Natural killer cell treated with Interleukin-12 subunit alpha and Interleukin-12 subunit beta and Interleukin-15 and Interleukin-18, amount 100 ng/mL, for 72 hours (primary cell): ENCODE measurements around the gene INPP5D. TPM values are rescaled to one million over a fixed set of nuclear protein-coding genes. Genes with fewer than 3 reads are reported as not detected.
"Not testable (repeated sequence)": the region's sequence is repeated elsewhere in the genome, so short reads cannot be mapped to it uniquely, and the experiment has no call there.

ENCODE experiments used
- ATAC-seq, 2 donors: fragments of 150-1000 bp; cut with Tn5 transposase in 1 of 2; sonication (Bioruptor Pico), chemical (Tn5 transposase) in 1 of 2; 2 replicates each; pipeline ENCODE4 v1.10.0; 2021
- DNase-seq: peaks from one replicate; pipeline ENCODE4 v3.0.0; 2022; ENCODE audit warnings: low spot score
- H3K27ac Mint-ChIP-seq, 2 donors: 1 replicate in 1 of 2; 2 replicates in 1 of 2; pipeline ENCODE4 v1.8.0; 2022; ENCODE audit warnings: mixed read lengths in 2 of 2, mild to moderate bottlenecking in 1 of 2, moderate library complexity in 1 of 2
- H3K27me3 Mint-ChIP-seq, 2 donors: 1 replicate in 1 of 2; 2 replicates in 1 of 2; pipeline ENCODE4 v1.8.0; 2022; ENCODE audit warnings: mixed read lengths in 2 of 2
- H3K36me3 Mint-ChIP-seq: one replicate; pipeline ENCODE4 v1.8.0; 2022; ENCODE audit warnings: mixed read lengths
- H3K4me1 Mint-ChIP-seq, 2 donors: 1 replicate in 1 of 2; 2 replicates in 1 of 2; pipeline ENCODE4 v1.8.0; 2022; ENCODE audit warnings: low read depth in 2 of 2, mixed read lengths in 2 of 2, mild to moderate bottlenecking in 1 of 2
- H3K4me3 Mint-ChIP-seq: one replicate; pipeline ENCODE4 v1.8.0; 2022; ENCODE audit warnings: mixed read lengths
- H3K9me3 Mint-ChIP-seq: 2 replicates; pipeline ENCODE4 v1.8.0; 2022; ENCODE audit warnings: mixed read lengths
- total RNA-seq, 2 donors: library from RNA; stranded (reverse); gene quantifications; one replicate each; pipeline ENCODE4 v1.2.3, GENCODE V29; 2022

The INPP5D gene
- total RNA-seq = 100 to 1,000 TPM; 136 to 155 TPM

GRCh38 chr2:233059797-233060500 is at the start of gene INPP5D:
Gene INPP5D, plus strand, starts transcription at chr2:233060342. Its CDS starts 137 bp downstream, at chr2:233060479.
- Mint-ChIP-seq H3K9me3 (no peaks in the 10 kb centered on the region), H3K4me1 (peaks cover 36 to 39% of the 10 kb centered on the region in 2 donors), H3K36me3 (no peaks in the 10 kb centered on the region), H3K27me3 (no peaks in the 10 kb centered on the region), H3K4me3 (peak within 1 kb of the TSS; percentile 86), H3K27ac (peak within 1 kb of the TSS; percentile 95 to 97)
- peak; percentile 79 to 80 for ATAC-seq
- DNase-seq = peak; percentile 90

GRCh38 chr2:233010569-233011267 is 49.4 kb upstream of the INPP5D start:
- Mint-ChIP-seq H3K27ac (no peak overlapping the region), H3K9me3 (peaks cover 4% of the 10 kb centered on the region), H3K4me1 (peaks cover 0 to 5% of the 10 kb centered on the region in 2 donors), H3K36me3 (no peaks in the 10 kb centered on the region), H3K27me3 (peaks cover 0 to 3% of the 10 kb centered on the region in 2 donors), H3K4me3 (no peak overlapping the region)
- ATAC-seq = no peak
- DNase-seq = no peak

GRCh38 chr2:233011268-233011650 is 48.9 kb upstream of the INPP5D start:
- DNase-seq = no peak
- H3K27ac Mint-ChIP-seq = no peak overlapping the region
- peaks cover 0 to 5% of the 10 kb centered on the region in 2 donors for H3K4me1 Mint-ChIP-seq
- H3K4me3 Mint-ChIP-seq = no peak overlapping the region
- H3K36me3 Mint-ChIP-seq = no peaks in the 10 kb centered on the region
- H3K27me3 Mint-ChIP-seq = peaks cover 0 to 3% of the 10 kb centered on the region in 2 donors
- peaks cover 4% of the 10 kb centered on the region for H3K9me3 Mint-ChIP-seq
- ATAC-seq = no peak

GRCh38 chr2:233011702-233012131 is 48.4 kb upstream of the INPP5D start:
- no peak overlapping the region for H3K4me3 Mint-ChIP-seq
- peaks cover 0 to 5% of the 10 kb centered on the region in 2 donors for H3K4me1 Mint-ChIP-seq
- no peak for DNase-seq
- H3K9me3 Mint-ChIP-seq = peaks cover 4% of the 10 kb centered on the region
- H3K27ac Mint-ChIP-seq = peak overlapping the region in 1 of 2 donors; percentile 72
- no peaks in the 10 kb centered on the region for H3K36me3 Mint-ChIP-seq
- peak in 1 of 2 donors; percentile 7 for ATAC-seq
- peaks cover 0 to 3% of the 10 kb centered on the region in 2 donors for H3K27me3 Mint-ChIP-seq

- DNase-seq (no peak), ATAC-seq (no peak)
- peaks cover 0 to 3% of the 10 kb centered on the region in 2 donors for H3K27me3 Mint-ChIP-seq
- H3K36me3 Mint-ChIP-seq = no peaks in the 10 kb centered on the region
- no peak overlapping the region for H3K27ac Mint-ChIP-seq
- H3K4me1 Mint-ChIP-seq = peaks cover 0 to 5% of the 10 kb centered on the region in 2 donors
- H3K4me3 Mint-ChIP-seq = no peak overlapping the region
- peaks cover 4% of the 10 kb centered on the region for H3K9me3 Mint-ChIP-seq
Measured at GRCh38 chr2:233012301-233012971, 47.7 kb upstream of the INPP5D start.

GRCh38 chr2:233013027-233013461 is 47.1 kb upstream of the INPP5D start, which contains the start of gene NGEF:
Gene NGEF, minus strand, starts transcription at chr2:233013256. Its CDS starts 38,366 bp downstream, at chr2:232974890.
- Mint-ChIP-seq H3K9me3 (peaks cover 4% of the 10 kb centered on the region), H3K36me3 (no peaks in the 10 kb centered on the region), H3K4me3 (no peak within 1 kb of the TSS), H3K27me3 (peaks cover 0 to 2% of the 10 kb centered on the region in 2 donors), H3K4me1 (peaks cover 0 to 5% of the 10 kb centered on the region in 2 donors), H3K27ac (no peak within 1 kb of the TSS)
- ATAC-seq = no peak
- DNase-seq = no peak

GRCh38 chr2:233013650-233014049 is 46.5 kb upstream of the INPP5D start:
- ATAC-seq = no peak
- DNase-seq = no peak
- no peaks in the 10 kb centered on the region for H3K36me3 Mint-ChIP-seq
- H3K9me3 Mint-ChIP-seq = peaks cover 4% of the 10 kb centered on the region
- no peaks in the 10 kb centered on the region for H3K27me3 Mint-ChIP-seq
- H3K27ac Mint-ChIP-seq = no peak overlapping the region
- H3K4me3 Mint-ChIP-seq = no peak overlapping the region
- H3K4me1 Mint-ChIP-seq = peaks cover 0 to 5% of the 10 kb centered on the region in 2 donors

GRCh38 chr2:233015019-233015645 is 45.0 kb upstream of the INPP5D start:
- no peak for DNase-seq
- H3K4me1 Mint-ChIP-seq = peaks cover 0 to 5% of the 10 kb centered on the region in 2 donors
- no peak overlapping the region for H3K27ac Mint-ChIP-seq
- ATAC-seq = no peak
- H3K36me3 Mint-ChIP-seq = no peaks in the 10 kb centered on the region
- H3K9me3 Mint-ChIP-seq = peaks cover 4% of the 10 kb centered on the region
- H3K27me3 Mint-ChIP-seq = no peaks in the 10 kb centered on the region
- H3K4me3 Mint-ChIP-seq = no peak overlapping the region

GRCh38 chr2:233017947-233018346 is 42.2 kb upstream of the INPP5D start:
- H3K27ac Mint-ChIP-seq = no peak overlapping the region
- H3K4me1 Mint-ChIP-seq = no peaks in the 10 kb centered on the region
- no peak for DNase-seq
- no peak overlapping the region for H3K4me3 Mint-ChIP-seq
- H3K9me3 Mint-ChIP-seq = peaks cover 4% of the 10 kb centered on the region
- no peak for ATAC-seq
- no peaks in the 10 kb centered on the region for H3K27me3 Mint-ChIP-seq
- H3K36me3 Mint-ChIP-seq = no peaks in the 10 kb centered on the region

GRCh38 chr2:233019610-233020009 is 40.5 kb upstream of the INPP5D start:
- not testable (repeated sequence) for H3K4me3 Mint-ChIP-seq, ATAC-seq, H3K9me3 Mint-ChIP-seq, H3K4me1 Mint-ChIP-seq, DNase-seq, H3K36me3 Mint-ChIP-seq, H3K27ac Mint-ChIP-seq, H3K27me3 Mint-ChIP-seq

GRCh38 chr2:233020454-233020853 is 39.7 kb upstream of the INPP5D start:
- Mint-ChIP-seq H3K4me3 (no peak overlapping the region), H3K4me1 (no peaks in the 10 kb centered on the region), H3K36me3 (no peaks in the 10 kb centered on the region), H3K27ac (peak overlapping the region in 1 of 2 donors; percentile 31), H3K9me3 (peaks cover under 1% of the 10 kb centered on the region), H3K27me3 (no peaks in the 10 kb centered on the region)
- no peak for DNase-seq
- no peak for ATAC-seq

GRCh38 chr2:233021771-233022170 is 38.4 kb upstream of the INPP5D start:
- H3K27me3 Mint-ChIP-seq = no peaks in the 10 kb centered on the region
- ATAC-seq (no peak), DNase-seq (no peak)
- H3K36me3 Mint-ChIP-seq = no peaks in the 10 kb centered on the region
- no peak overlapping the region for H3K4me3 Mint-ChIP-seq
- H3K27ac Mint-ChIP-seq = no peak overlapping the region
- H3K9me3 Mint-ChIP-seq = no peaks in the 10 kb centered on the region
- no peaks in the 10 kb centered on the region for H3K4me1 Mint-ChIP-seq

GRCh38 chr2:233022561-233022960 is 37.6 kb upstream of the INPP5D start:
- H3K4me3 Mint-ChIP-seq = no peak overlapping the region
- H3K27me3 Mint-ChIP-seq = no peaks in the 10 kb centered on the region
- H3K4me1 Mint-ChIP-seq = no peaks in the 10 kb centered on the region
- ATAC-seq (no peak), DNase-seq (no peak)
- H3K36me3 Mint-ChIP-seq = no peaks in the 10 kb centered on the region
- no peak overlapping the region for H3K27ac Mint-ChIP-seq
- H3K9me3 Mint-ChIP-seq = no peaks in the 10 kb centered on the region
